Measurements from ENCODE around the gene POP5. TPM values are rescaled to one million over a fixed set of nuclear protein-coding genes. Genes with fewer than 3 reads are reported as not detected.
A peak's percentile ranks its signal among the peaks of the same experiment; 100 is the strongest.

The POP5 gene
- total RNA-seq, 4 donors from 2014 or later, result 27.9 to 72.0 (median 38.5) TPM

DNA sequence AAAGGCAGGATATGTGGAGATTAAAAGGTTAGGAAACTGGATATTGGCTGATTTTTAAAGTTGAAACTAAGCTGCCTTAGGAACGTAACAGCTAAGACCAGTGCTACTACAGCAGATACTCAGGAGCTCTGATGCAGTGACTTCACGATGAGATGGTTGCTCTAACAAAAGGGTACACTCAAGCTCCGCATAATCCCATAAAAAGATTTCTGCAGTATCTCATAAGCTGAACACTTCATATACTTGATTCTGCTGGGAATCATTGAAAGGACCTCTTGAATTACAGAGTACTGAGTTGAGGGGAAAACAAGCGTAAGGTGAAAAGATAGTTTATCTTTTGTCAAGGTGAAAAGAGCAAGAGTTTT is 43.4 kb downstream of the POP5 start:
- H3K27ac ChIP-seq, result peak overlapping the region; percentile 75 to 92 (median 90)
- no peaks in the 10 kb centered on the region for H3K27me3 ChIP-seq
- H3K9me3 ChIP-seq, result no peaks in the 10 kb centered on the region
- intact Hi-C loops (cut with DNase I), result no loop called here
- H3K36me3 ChIP-seq, result no peaks in the 10 kb centered on the region
- peaks cover 41 to 61% of the 10 kb centered on the region in 2 donors for H3K4me1 ChIP-seq
- no peak for DNase-seq
- TF ChIP-seq, protein P1, sequence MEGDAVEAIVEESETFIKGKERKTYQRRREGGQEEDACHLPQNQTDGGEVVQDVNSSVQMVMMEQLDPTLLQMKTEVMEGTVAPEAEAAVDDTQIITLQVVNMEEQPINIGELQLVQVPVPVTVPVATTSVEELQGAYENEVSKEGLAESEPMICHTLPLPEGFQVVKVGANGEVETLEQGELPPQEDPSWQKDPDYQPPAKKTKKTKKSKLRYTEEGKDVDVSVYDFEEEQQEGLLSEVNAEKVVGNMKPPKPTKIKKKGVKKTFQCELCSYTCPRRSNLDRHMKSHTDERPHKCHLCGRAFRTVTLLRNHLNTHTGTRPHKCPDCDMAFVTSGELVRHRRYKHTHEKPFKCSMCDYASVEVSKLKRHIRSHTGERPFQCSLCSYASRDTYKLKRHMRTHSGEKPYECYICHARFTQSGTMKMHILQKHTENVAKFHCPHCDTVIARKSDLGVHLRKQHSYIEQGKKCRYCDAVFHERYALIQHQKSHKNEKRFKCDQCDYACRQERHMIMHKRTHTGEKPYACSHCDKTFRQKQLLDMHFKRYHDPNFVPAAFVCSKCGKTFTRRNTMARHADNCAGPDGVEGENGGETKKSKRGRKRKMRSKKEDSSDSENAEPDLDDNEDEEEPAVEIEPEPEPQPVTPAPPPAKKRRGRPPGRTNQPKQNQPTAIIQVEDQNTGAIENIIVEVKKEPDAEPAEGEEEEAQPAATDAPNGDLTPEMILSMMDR (IDR thresholded peaks at IDR 0.05), result no peak
- TF ChIP-seq POLR2A (IDR thresholded peaks at IDR 0.05), result no peak
- WGBS, 2 donors, result 41 to 45% methylated on average over 4 of the region's 4 CpGs
- no peak overlapping the region for H3K4me3 ChIP-seq (replicated peaks in 1 of 3)

DNA sequence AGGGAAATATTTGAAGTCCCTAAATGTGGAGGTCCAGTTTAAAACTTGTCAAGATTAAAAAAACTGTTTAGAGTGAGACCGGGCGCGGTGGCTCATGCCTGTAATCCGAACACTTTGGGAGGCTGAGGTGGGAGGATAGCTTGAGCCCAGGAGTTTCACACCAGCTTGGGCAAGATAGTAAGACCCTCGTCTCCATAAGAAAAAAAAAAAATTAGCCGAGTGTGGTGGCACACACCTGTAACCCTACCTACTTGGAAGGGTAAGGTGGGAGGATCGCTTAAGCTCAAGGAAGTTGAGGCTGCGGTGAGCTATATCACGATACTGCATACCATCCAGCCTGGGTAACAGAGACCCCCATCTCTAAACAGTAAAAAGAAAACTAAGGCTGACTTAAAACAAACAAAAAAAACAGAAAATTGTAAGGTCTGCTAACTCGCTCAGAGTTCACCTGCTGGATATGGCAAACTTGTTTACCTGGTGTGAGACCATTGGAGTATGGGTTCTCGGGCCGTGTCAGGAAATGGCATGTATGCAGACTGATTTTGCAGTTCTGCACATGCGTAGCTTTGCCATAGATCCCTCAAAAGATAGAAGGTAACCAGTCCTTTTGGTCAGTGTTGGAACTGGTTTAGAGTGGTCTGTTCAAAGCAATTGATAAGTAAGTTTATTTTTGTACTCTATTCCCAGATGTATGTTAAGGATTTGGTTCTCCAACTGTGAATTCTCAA is 45.0 kb downstream of the POP5 start:
- Histone ChIP-seq H3K27ac (peak overlapping the region; percentile 21 to 92 (median 90)), H3K36me3 (no peaks in the 10 kb centered on the region), H3K4me3 (replicated peaks in 1 of 3) (peak overlapping the region in 2 of 3 donors; percentile 99), H3K27me3 (no peaks in the 10 kb centered on the region), H3K4me1 (peaks cover 41 to 50% of the 10 kb centered on the region in 2 donors), H3K9me3 (no peaks in the 10 kb centered on the region)
- DNase-seq, result no peak
- TF ChIP-seq, protein P1 (IDR thresholded peaks at IDR 0.05), result no peak
- no peak for TF ChIP-seq POLR2A (IDR thresholded peaks at IDR 0.05)
- 47 to 52% methylated on average over 13 of the region's 13 CpGs for WGBS, 2 donors
- intact Hi-C loops (cut with DNase I), result no loop called here

DNA sequence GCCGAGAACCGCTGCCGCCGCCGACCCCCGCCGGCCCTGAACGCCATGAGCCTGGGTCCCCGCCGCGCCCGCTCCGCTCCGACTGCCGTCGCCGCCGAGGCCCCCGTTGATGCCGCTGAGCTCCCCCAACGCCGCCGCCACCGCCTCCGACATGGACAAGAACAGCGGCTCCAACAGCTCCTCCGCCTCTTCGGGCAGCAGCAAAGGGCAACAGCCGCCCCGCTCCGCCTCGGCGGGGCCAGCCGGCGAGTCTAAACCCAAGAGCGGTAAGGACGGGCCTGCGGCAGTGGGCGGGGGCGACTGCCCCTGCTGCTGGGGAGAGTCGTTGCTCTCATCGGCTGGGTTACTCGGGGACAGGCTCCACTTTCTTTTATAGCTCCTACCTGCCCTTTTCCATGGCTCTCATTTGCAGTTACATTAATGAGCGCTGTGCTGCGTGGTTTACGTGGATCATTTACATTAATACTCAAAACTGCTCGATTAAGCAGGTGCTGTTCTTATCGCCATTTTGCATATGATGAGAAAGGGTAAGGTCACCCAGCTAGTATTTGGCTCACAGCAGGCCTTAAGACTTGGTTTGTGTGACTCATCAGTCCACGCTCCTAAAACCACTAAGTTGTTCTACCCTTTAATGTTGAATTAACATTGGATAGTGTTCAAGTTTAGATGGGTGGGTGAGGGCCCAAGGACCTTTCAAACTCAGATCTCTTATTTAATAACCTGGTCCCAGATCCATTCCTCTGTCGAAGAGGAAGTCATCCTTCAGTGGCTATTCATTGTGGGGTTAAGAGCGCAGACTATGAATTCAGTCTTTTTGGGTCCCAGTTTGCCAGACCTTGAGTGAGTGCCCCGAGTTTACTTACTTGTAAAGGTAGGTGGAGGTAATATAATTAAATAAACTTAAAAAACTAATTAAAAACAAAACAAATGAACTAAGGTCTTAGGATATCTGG is 46.2 kb downstream of the POP5 start:
- Histone ChIP-seq H3K27me3 (no peaks in the 10 kb centered on the region), H3K4me1 (peaks cover 41 to 47% of the 10 kb centered on the region in 2 donors), H3K4me3 (replicated peaks in 1 of 3) (peak overlapping the region; percentile 96 to 99 (median 99)), H3K9me3 (no peaks in the 10 kb centered on the region), H3K36me3 (no peaks in the 10 kb centered on the region), H3K27ac (peak overlapping the region; percentile 90 to 94 (median 92))
- TF ChIP-seq, protein P1 (IDR thresholded peaks at IDR 0.05), result no peak
- no peak for TF ChIP-seq POLR2A (IDR thresholded peaks at IDR 0.05)
- DNase-seq, result peak; percentile 39 to 44
- intact Hi-C loops (cut with DNase I), result loop anchor here (5.0 kb wide), 1 partner anchor 38 kb away; the partner anchor contains the start of gene DYNLL1
- WGBS, 2 donors, result 1 to 2% methylated on average over 36 to 43 of the region's 52 CpGs

DNA sequence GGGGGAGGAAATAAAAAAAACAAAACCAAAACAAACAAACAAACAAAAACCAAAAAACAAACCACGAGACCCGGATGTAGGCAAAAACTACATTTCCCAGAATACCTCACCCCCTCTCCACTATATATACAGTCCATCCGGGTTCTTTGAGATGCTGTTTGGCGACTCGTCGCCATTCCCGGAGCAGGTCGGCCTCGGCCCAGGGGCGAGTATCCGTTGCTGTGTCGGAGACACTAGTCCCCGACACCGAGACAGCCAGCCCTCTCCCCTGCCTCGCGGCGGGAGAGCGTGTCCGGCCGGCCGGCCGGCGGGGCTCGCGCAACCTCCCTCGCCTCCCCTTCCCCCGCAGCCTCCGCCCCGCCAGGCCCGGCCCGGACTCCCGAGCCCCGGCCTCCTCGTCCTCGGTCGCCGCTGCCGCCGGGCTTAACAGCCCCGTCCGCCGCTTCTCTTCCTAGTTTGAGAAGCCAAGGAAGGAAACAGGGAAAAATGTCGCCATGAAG is 46.9 kb downstream of the POP5 start, which contains the start of gene RNF10:
RNF10 (plus strand) TSS at position 154 of the 500 bp plus-strand sequence. CDS start 456 bp downstream, outside the sequence.
- H3K4me1 ChIP-seq, result peaks cover 35 to 43% of the 10 kb centered on the region in 2 donors
- H3K36me3 ChIP-seq, result no peaks in the 10 kb centered on the region
- H3K27me3 ChIP-seq, result no peaks in the 10 kb centered on the region
- H3K4me3 ChIP-seq (replicated peaks in 1 of 3), result peak within 1 kb of the TSS; percentile 96 to 99 (median 99)
- DNase-seq, result peak; percentile 68 to 70
- no peaks in the 10 kb centered on the region for H3K9me3 ChIP-seq
- intact Hi-C loops (cut with DNase I), result loop anchor here (5.0 kb wide), 1 partner anchor 37 kb away; the partner anchor contains the start of gene DYNLL1
- H3K27ac ChIP-seq, result peak within 1 kb of the TSS; percentile 90 to 94 (median 92)
- peak; percentile 88 to 95 for TF ChIP-seq POLR2A (IDR thresholded peaks at IDR 0.05)
- TF ChIP-seq, protein P1 (IDR thresholded peaks at IDR 0.05), result no peak
- 0% methylated on average over 19 to 32 of the region's 43 CpGs for WGBS, 2 donors

Data from thyroid gland (tissue), 4 donors.